Naive thymus-derived CD8-positive, alpha-beta T cell (primary cell): Measurements from ENCODE around the gene ZGPAT. TPM values are rescaled to one million over a fixed set of nuclear protein-coding genes. Genes with fewer than 3 reads are reported as not detected.

Experiments used
- ATAC-seq, 2 donors: fragments of 150-1000 bp; cut with Tn5 transposase in 1 of 2; sonication (Bioruptor Pico), chemical (Tn5 transposase) in 1 of 2; 1 replicate in 1 of 2; 2 replicates in 1 of 2; pipeline ENCODE4 v1.10.0; 2021; ENCODE audit warnings: mild to moderate bottlenecking in 2 of 2, moderate library complexity in 2 of 2
- POLR2A ChIA-PET: fragments of 350-600 bp; sonication (Branson Sonifier 250); formaldehyde crosslinking; loops from one replicate; lab custom pipeline; 2021; ENCODE audit warnings: antibody characterized with exemption; lab: Charles Lee
- DNase-seq, 10 donors: peaks; one replicate each; pipeline versions ENCODE4 v3.0.0 to v3.0.0-alpha.2; 2020 to 2022
- H3K27ac Mint-ChIP-seq, 10 donors: one replicate each; pipeline ENCODE4 v1.8.0; 2020 to 2022; ENCODE audit warnings: mild to moderate bottlenecking in 10 of 10, mixed read lengths in 10 of 10, moderate library complexity in 4 of 10, inconsistent platforms in 1 of 10
- H3K27me3 Mint-ChIP-seq, 5 donors: one replicate each; pipeline ENCODE4 v1.8.0; 2021 to 2022; ENCODE audit warnings: mixed read lengths in 5 of 5
- H3K36me3 Mint-ChIP-seq, 3 donors: one replicate each; pipeline ENCODE4 v1.8.0; 2020 to 2022; ENCODE audit warnings: mixed read lengths in 3 of 3, mild to moderate bottlenecking in 2 of 3, inconsistent platforms in 1 of 3
- H3K4me1 Mint-ChIP-seq, 4 donors: one replicate each; pipeline ENCODE4 v1.8.0; 2021 to 2022; ENCODE audit warnings: mixed read lengths in 4 of 4
- H3K4me3 Mint-ChIP-seq, 10 donors: one replicate each; pipeline ENCODE4 v1.8.0; 2020 to 2022; ENCODE audit warnings: mild to moderate bottlenecking in 10 of 10, mixed read lengths in 10 of 10, moderate library complexity in 6 of 10, inconsistent platforms in 1 of 10
- H3K9me3 Mint-ChIP-seq, 9 donors: one replicate each; pipeline ENCODE4 v1.8.0; 2020 to 2022; ENCODE audit warnings: mixed read lengths in 9 of 9, mild to moderate bottlenecking in 3 of 9, inconsistent platforms in 1 of 9, moderate library complexity in 1 of 9
- polyA plus RNA-seq, 3 donors: library from polyadenylated mRNA; unstranded; fragments of 300-500 nt; fragmentation: Illumina TruSeq; gene quantifications; one replicate each; pipeline ENCODE4 v1.2.3, GENCODE V29; 2021
- total RNA-seq, 8 experiments: library from RNA in 2 of 8; stranded (reverse) in 2 of 8; gene quantifications; one replicate each; pipeline ENCODE4 v1.2.3 and lab custom pipeline; 2021 to 2026

The ZGPAT gene
- total and polyA plus RNA-seq, 5 experiments from 2014 or later, result 42.3 to 73.8 (median 52.6) TPM

DNA sequence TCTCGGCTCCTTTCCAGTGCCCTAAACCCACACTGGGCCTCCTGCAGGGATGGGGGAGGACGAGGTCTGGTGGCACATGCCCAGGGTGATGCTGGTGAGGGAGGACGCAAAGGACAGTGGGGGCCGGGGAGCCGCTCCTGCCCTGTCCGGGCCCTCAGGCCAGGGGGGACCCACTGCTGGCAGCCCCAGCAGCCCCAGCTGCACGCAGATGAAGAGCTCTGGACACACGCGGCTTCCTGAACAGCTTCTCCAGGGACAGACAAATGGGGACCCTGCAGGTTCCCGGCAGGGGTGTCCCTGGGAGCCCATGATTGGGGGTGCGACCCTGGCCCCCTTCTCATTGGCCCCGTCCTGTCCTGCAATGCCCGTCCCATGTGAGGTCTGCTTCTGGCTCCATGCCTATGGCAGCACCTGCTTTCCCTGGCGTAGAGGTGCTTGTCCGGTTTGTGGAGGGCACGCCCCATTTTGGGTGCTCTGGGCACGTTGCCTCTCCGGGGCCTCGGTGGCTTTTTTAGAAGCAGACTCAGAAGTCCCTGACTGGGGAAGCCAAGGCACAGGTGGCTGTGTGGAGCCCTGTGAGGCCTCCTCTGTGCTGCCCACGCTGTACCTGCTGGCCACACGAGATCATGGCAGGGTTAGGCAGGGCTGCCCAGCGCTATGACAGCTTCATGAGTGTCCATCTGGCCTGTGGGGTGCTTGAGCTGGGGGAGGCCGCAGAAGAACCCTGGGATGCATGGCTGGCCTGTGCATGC, 26.8 kb upstream of the ZGPAT start:
- Mint-ChIP-seq H3K9me3 (no peaks in the 10 kb centered on the region), H3K36me3 (peaks cover 0 to 8% (median 0%) of the 10 kb centered on the region in 3 donors), H3K27me3 (peaks cover 0 to 1% (median 0%) of the 10 kb centered on the region in 5 donors), H3K27ac (no peak overlapping the region), H3K4me1 (peaks cover 0 to 4% (median 2%) of the 10 kb centered on the region in 4 donors), H3K4me3 (no peak overlapping the region)
- ATAC-seq (no peak), DNase-seq (no peak)
- POLR2A ChIA-PET, result no interaction called here

DNA sequence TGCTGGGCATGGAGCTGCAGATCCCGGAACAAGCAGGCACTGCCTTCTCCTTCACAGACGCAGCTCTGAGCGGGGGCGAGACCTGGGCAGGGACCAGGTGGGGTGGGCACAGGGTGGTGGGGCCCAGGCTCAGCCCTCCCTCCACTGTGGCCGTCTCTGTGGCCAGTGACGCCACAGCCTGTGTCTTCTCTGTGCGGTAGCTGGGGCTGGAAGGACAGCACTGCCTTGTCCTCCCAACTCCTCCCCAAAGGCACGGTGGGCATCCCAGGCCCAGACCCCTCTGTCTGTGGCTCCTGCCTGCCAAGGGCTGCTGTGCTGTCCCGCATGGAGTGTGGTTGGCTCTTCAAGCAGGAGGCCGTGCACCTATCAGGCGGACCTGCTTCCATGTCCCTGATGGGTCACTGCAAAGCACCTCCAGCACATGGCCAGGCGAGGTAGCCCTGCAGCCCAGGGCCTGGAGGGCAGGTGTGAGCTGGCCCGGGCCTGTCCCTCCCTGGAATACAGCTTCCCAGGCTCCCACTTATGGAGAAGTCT, 26.2 kb upstream of the ZGPAT start:
- no peak overlapping the region for H3K27ac Mint-ChIP-seq

DNA sequence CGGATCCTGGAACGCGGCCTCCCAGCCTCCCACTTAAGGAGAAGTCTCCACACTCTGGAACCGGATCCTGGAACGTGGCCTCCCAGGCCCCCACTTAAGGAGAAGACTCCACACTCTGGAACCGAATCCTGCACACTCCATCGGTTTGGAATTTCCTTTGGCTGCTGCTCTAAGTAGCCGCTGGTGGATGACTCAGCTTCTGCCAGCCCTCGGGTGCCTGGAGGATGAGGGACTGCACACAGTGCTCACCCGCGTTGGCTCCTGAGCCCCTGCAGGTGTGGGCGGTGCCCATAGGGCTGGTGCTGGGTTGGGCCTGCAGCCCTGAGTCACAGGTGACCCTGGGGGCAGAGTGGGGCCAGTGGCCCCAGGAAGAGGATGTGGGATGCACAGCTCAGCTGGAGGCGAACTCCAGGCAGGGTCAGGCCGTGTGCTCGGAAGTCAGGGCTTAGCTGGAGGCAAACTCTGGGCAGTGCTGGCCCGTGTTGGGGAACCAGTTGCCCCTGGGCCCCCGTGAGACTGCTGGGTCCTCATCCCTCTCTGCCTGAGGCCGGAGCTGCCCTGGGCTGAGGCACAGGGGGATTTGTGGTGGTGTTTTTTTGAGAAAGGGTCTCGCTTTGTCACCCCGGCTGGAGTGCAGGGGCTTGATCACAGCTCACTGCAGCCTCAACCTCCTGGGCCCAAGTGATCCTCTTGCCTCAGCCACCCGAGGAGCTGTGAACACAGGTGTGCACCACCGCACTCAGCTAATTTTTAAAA, 25.3 kb upstream of the ZGPAT start:
- no peaks in the 10 kb centered on the region for H3K9me3 Mint-ChIP-seq
- H3K27me3 Mint-ChIP-seq, result peaks cover 0 to 1% (median 0%) of the 10 kb centered on the region in 5 donors
- H3K36me3 Mint-ChIP-seq, result peaks cover 0 to 3% (median 0%) of the 10 kb centered on the region in 3 donors
- no peak overlapping the region for H3K27ac Mint-ChIP-seq
- no peak overlapping the region for H3K4me3 Mint-ChIP-seq
- POLR2A ChIA-PET, result no interaction called here
- DNase-seq, result no peak
- no peak for ATAC-seq
- H3K4me1 Mint-ChIP-seq, result peaks cover 0 to 8% (median 6%) of the 10 kb centered on the region in 4 donors

More for the DNA sequence above, 26.2 kb upstream of the ZGPAT start:
- H3K4me3 Mint-ChIP-seq, result no peak overlapping the region
- no peak for ATAC-seq
- H3K9me3 Mint-ChIP-seq, result no peaks in the 10 kb centered on the region
- no peak for DNase-seq
- peaks cover 0 to 4% (median 0%) of the 10 kb centered on the region in 3 donors for H3K36me3 Mint-ChIP-seq
- peaks cover 0 to 1% (median 0%) of the 10 kb centered on the region in 5 donors for H3K27me3 Mint-ChIP-seq
- peaks cover 0 to 4% (median 4%) of the 10 kb centered on the region in 4 donors for H3K4me1 Mint-ChIP-seq
- POLR2A ChIA-PET, result interaction anchor here (0.6 kb wide), 1 partner anchor 9 kb away, joined by 11 read pairs; no protein-coding TSS in a partner anchor

DNA sequence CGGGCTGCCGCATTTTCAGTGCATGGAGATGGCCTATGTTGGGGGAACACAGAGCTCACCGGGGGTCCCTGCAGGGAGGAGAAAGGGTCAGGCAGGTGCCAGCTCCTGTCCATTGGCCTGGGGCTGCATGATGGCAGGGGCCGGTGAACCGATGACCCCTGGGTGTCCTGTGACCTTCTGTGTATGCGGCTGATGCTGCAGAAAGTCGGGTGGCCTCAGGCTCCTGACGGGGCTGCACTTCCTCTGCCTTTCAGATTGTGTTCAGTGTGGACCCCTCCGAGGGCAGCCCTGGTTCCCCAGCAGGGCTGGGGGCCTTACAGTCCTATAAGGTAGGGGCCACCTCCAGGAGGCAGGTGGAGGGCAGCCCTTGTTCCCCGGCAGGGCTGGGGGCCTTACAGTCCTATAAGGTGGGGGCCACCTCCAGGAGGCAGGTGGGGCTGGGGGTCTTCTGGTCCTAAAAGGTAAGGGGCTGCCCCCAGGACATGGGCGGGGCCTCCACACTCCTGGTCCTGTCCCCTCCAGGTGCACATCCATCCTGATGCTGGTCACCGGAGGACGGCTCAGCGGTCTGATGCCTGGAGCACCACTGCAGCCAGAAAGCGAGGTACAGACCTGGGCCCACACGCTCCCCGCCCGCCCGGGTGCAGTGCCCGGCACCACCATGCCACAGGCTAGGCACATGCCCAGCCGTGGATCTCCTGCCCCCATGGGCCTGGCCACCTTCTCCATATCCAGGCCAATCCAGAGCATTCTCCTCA, 22.4 kb upstream of the ZGPAT start:
- ATAC-seq, result no peak
- peaks cover 0 to 8% (median 6%) of the 10 kb centered on the region in 4 donors for H3K4me1 Mint-ChIP-seq

DNA sequence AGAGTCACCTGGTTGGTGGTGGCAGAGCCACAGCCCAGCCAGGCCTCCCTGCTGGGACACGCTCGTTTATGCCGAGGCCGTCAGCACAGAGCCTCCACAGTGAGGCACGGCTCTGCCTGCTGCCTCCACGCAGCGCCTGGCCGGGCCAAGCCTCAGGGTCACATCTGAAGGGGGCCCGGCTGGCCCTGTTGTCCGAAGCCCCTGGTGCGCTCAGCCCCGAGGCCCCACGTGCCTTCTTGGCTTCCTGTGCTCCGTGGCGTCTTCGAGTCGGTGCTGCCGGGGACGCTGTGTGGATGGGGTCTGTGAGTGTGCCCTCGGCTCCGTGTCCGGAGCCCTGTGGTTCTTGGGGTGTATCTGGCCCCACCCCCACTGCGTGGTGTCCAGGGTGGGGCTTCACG, 21.7 kb upstream of the ZGPAT start:
- Mint-ChIP-seq H3K9me3 (no peaks in the 10 kb centered on the region), H3K27ac (no peak overlapping the region), H3K4me3 (no peak overlapping the region), H3K36me3 (no peaks in the 10 kb centered on the region), H3K27me3 (no peaks in the 10 kb centered on the region), H3K4me1 (peaks cover 0 to 8% (median 6%) of the 10 kb centered on the region in 4 donors)
- POLR2A ChIA-PET, result interaction anchor here (0.7 to 1.3 kb wide), 4 partner anchors 10 to 59 kb away, joined by 3 read pairs; partner anchors contain the start of genes GMEB2 and TNFRSF6B
- ATAC-seq (no peak), DNase-seq (no peak)

More for the DNA sequence above, 22.4 kb upstream of the ZGPAT start:
- Mint-ChIP-seq H3K9me3 (no peaks in the 10 kb centered on the region), H3K36me3 (no peaks in the 10 kb centered on the region), H3K27me3 (no peaks in the 10 kb centered on the region), H3K27ac (peak overlapping the region in 1 of 10 donors; percentile 62), H3K4me3 (no peak overlapping the region)
- POLR2A ChIA-PET, result interaction anchor here (0.7 kb wide), 1 partner anchor 11 kb away, joined by 3 read pairs; the partner anchor contains the start of gene TNFRSF6B
- no peak for DNase-seq

DNA sequence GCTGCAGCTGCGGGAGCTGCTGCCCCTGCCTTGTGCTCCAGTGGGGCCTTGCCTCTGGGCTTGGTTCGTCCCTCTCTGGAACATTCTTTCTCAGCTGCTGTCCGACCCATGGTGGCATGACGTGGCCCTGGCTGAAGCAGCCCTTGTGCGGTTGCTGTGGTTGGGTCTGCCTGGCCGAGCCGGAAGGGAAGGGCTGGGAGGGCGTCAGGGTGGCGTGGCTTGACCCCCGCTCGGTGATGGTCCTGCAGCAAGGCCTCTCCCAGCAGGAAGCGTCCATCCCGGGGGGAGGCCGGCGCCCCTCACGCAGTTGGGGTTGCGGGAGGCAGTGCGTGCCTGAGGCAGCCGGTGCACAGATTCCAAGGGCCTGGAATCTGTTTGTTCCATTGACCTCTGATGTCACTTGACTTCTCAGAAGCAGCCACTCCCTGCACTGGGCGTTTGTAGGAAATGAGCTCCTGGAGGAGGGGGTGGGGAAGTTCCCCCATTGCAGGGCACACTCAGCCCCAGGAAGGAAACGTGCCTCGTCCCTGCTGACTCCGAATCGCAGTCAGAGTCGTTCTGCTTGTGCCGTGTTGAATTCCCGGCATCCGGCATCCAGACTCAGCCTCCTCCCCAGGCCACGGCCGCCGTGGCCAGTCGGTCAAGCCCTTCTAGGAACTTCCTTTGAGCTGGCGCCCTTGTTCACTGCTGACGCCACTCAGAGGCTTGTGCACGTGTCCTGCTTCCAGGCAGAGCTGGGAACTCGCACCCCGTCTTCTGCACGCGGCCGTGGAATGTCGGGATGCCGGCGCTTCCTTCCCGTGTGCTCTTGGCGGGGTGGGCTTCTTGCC, 21.1 kb upstream of the ZGPAT start:
- Mint-ChIP-seq H3K27me3 (no peaks in the 10 kb centered on the region), H3K9me3 (no peaks in the 10 kb centered on the region), H3K4me3 (no peak overlapping the region), H3K27ac (no peak overlapping the region), H3K4me1 (peaks cover 0 to 12% (median 6%) of the 10 kb centered on the region in 4 donors), H3K36me3 (no peaks in the 10 kb centered on the region)
- POLR2A ChIA-PET, result interaction anchor here (1.2 to 1.4 kb wide), 4 partner anchors 10 to 60 kb away, joined by 3 to 4 read pairs (median 3); partner anchors contain the start of genes GMEB2 and TNFRSF6B
- peak; percentile 24 to 63 for ATAC-seq
- DNase-seq, result no peak

DNA sequence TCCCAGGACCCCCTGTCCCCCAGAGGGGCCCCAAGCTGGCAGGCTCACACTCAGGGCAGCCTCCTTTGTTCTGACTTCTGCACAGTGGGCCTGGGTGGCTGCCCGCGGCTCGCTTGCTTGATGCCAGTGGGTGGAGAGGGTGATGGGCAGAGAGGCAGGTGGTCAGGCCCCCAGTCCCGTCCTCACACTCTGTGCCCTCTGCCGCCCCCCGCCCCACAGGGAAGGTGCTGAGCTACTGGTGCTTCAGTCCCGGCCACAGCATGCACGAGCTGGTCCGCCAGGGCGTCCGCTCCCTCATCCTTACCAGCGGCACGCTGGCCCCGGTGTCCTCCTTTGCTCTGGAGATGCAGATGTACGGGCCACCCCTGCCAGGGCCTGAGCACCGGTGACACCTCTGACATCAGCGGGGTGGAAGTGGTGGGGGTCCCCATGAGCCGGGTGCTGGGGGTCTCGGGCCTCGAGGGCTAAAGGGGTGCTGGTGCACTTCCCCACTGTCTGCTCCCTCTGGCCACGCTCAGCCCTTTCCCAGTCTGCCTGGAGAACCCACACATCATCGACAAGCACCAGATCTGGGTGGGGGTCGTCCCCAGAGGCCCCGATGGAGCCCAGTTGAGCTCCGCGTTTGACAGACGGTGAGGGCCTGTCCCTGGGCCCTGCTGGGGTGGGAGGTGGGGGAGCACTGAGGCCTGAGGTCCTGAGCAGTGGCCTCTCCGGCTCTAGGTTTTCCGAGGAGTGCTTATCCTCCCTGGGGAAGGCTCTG, 20.2 kb upstream of the ZGPAT start:
- DNase-seq, result no peak
- Mint-ChIP-seq H3K9me3 (peaks cover 0 to 1% (median 0%) of the 10 kb centered on the region in 9 donors), H3K27me3 (no peaks in the 10 kb centered on the region), H3K36me3 (no peaks in the 10 kb centered on the region), H3K4me3 (peak overlapping the region in 1 of 10 donors; percentile 29), H3K4me1 (peaks cover 0 to 12% (median 6%) of the 10 kb centered on the region in 4 donors), H3K27ac (no peak overlapping the region)
- ATAC-seq, result no peak
- POLR2A ChIA-PET, result interaction anchor here (1.2 to 1.4 kb wide), 4 partner anchors 9 to 61 kb away, joined by 3 to 4 read pairs (median 3); partner anchors contain the start of genes GMEB2 and TNFRSF6B

DNA sequence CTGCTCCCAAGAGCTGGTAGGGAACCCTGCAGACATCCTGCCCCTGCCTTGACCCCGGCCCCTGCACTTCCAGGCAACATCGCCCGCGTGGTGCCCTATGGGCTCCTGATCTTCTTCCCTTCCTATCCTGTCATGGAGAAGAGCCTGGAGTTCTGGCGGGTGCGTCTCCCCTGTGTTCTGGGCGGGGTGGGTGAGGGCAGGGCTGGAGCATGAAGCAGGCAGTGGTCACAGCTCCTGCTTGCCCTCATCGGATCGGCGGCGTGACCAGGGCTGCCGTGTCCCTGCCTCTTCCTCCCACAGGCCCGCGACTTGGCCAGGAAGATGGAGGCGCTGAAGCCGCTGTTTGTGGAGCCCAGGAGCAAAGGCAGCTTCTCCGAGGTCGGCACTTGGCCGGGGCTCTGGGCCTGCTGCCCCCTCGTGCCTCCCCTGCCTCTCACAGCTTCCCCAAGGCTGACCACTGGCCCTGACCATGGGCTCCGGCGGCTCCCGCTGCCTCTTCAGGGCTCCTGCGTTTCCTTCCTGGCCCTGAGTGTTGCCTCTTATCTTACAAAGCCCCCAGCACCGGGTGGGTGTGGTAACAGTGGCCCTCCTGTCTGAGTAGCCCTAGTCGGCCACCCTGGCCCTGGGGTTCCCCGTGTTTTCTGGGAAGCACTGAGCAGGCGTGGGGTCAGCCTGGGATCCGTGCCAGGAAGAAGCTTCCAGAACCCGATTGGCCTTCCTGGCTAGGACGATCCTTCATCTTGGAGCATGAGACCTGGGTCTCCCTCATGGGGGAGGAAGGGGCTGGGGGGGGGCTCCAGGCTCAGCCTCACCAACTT, 19.4 kb upstream of the ZGPAT start:
- DNase-seq, result no peak
- H3K9me3 Mint-ChIP-seq, result peaks cover 0 to 2% (median 0%) of the 10 kb centered on the region in 9 donors
- H3K4me3 Mint-ChIP-seq, result no peak overlapping the region
- H3K4me1 Mint-ChIP-seq, result peaks cover 0 to 12% (median 6%) of the 10 kb centered on the region in 4 donors
- no peak for ATAC-seq
- H3K27ac Mint-ChIP-seq, result peak overlapping the region in 1 of 10 donors; percentile 40
- POLR2A ChIA-PET, result interaction anchor here (0.5 kb wide), 1 partner anchor 185 kb away, joined by 4 read pairs; no protein-coding TSS in a partner anchor
- H3K36me3 Mint-ChIP-seq, result no peaks in the 10 kb centered on the region
- H3K27me3 Mint-ChIP-seq, result no peaks in the 10 kb centered on the region

DNA sequence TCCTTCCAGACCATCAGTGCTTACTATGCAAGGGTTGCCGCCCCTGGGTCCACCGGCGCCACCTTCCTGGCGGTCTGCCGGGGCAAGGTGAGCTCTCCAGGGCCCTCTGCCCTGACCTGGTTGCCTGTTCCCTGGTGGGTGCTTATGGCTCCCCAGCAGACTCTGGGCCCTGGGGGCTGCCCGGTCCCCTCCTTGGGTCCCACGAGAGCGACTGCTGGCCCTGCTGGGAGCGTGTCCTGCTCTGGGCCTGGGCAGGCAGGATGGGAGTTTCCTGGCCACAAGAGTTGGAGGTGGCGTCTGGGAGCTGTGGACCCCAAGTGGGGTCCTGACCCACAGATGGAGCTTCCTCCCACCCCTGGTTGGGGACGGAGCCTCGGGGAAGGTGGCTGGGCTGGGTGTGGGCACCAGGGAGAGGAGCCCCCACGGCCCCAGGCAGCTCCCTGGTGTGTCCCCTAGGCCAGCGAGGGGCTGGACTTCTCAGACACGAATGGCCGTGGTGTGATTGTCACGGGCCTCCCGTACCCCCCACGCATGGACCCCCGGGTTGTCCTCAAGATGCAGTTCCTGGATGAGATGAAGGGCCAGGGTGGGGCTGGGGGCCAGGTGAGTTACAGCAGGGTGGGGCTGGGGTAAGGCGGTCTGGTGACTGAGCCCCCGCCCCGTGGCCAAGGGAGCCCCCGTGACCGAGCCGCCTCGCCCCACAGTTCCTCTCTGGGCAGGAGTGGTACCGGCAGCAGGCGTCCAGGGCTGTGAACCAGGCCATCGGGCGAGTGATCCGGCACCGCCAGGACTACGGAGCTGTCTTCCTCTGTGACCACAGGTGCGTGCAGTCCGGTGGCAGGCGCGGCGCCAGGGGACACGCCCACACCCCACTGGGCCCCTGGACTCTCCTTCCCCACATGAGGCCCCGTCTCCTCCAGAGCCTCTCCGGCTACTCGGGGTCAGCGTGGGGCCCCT, 18.5 kb upstream of the ZGPAT start:
- POLR2A ChIA-PET, result interaction anchor here (0.5 kb wide), 2 partner anchors 86 to 184 kb away, joined by 3 to 4 read pairs; no protein-coding TSS in a partner anchor
- Mint-ChIP-seq H3K9me3 (peaks cover 0 to 5% (median 0%) of the 10 kb centered on the region in 9 donors), H3K27me3 (no peaks in the 10 kb centered on the region), H3K36me3 (peaks cover 0 to 3% (median 0%) of the 10 kb centered on the region in 3 donors), H3K4me1 (peaks cover 0 to 16% (median 4%) of the 10 kb centered on the region in 4 donors), H3K27ac (no peak overlapping the region), H3K4me3 (no peak overlapping the region)
- ATAC-seq, result no peak
- peak in 1 of 10 donors; percentile 64 for DNase-seq
